Iris pigment epithelial cell (primary cell): ENCODE results near the gene LIN7C.

Experiments
- DNase-seq: peaks from one replicate; pipeline ENCODE4 v3.0.0-alpha.2; 2011; ENCODE audit warnings: low read depth

LIN7C gene

DNA sequence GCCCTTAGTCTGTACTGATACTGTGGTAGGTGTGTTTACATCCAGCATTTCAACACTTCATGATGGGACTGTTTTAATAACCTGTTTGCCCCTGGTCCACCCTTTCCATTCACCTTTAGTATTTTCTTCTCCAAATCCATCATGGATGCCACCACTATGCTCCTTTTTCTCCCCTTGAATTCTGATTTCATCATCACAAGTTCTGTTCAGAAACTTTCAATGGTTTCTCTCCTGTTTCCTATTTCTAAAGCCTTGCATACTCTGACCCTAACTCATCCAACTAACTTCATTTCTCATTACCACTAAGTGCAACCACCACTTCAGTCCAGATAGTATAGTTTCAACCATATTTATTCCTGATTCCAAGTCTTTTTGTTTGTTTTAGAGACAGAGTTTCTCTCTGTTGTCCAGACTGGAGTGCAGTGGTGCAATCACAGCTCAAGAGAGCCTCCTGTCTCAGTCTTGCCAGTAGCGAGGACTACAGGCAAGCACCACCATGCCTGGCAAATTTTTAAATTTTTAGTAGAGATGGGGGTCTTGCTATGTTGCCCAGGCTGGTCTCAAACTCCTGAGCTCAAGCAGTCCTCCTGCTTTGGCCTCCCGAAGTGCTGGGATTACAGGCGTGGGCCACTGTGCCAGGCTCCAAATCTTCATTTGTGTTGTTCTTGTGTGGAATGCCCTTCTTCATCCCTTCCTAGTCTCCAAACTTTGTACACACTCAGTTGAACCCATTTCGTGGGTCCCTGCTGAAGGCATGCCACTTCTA, 1.2 kb upstream of the LIN7C start:
- no peak for DNase-seq

DNA sequence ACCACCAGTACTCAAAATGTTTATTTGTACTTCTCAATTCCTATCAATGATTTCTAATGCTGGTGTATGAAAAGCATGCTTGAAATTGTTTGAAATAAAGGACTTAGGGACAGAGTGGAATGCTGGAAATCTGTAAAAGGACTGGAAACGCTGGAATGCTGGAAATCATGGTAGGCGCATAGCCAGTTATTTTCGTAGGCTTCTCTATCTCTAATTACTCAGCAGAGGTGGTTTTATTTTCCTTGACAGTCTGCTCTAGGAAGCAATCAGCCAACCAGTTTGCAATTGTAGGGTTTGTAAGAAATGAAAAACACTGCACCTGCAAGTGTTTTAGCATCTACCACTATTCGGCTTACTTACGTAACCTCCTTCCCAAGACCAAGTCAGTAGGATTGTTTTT, 788 bp downstream of the LIN7C start:
- no peak for DNase-seq

DNA sequence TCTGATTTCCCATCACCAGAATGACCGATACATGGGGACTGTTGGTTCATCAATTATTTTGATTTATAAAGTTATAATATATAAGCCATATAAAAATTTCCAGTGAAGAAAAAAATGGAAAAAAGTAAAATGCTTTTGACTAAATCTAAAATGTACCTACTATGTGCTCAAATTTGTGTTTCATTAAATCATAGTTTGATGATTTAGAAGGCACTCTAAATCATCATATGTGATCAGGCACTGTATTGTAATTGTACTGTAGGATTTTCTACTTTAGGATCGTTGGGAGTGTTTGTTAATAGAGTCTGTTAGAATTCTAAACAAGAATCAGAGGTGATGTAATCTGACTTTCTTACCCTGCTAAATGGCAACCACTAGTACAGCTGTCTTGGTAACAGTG, 2.4 kb downstream of the LIN7C start:
- DNase-seq, result no peak

DNA sequence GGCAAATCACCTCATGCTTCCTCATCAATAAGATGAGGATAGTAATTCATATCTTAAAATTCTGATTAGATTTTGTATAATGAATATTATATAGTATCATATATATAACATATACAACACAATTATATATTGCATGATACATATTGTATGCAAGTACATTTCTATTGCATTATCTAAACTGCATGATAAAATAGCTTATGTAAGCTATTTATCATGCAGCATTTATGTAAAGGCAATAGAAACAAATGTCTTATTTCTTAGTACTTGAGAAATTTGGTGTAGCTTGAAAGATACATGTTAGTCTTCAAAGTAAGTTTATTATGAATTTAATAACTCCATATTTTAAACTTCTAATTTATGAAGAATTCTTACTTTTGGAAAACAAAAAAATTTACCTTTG, 5.5 kb downstream of the LIN7C start:
- DNase-seq, result no peak

DNA sequence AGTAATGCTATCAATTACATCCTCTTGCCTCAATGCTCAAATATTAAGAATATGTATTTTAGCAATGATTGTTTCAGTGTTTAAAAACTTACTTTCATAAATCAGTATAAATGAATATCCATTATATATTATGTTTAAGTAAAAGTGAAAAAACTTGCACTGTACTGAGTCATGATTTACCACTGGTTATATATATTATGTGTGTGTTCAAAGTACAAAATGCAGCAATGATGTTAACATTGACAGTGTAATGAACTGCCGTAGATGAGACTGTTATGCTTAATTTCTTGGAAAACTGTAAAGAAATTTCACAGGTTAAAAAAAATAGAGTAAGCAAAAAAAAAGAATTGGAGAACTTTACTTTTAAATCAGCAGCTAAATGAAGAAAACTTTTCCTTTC, 8.7 kb downstream of the LIN7C start:
- no peak for DNase-seq

DNA sequence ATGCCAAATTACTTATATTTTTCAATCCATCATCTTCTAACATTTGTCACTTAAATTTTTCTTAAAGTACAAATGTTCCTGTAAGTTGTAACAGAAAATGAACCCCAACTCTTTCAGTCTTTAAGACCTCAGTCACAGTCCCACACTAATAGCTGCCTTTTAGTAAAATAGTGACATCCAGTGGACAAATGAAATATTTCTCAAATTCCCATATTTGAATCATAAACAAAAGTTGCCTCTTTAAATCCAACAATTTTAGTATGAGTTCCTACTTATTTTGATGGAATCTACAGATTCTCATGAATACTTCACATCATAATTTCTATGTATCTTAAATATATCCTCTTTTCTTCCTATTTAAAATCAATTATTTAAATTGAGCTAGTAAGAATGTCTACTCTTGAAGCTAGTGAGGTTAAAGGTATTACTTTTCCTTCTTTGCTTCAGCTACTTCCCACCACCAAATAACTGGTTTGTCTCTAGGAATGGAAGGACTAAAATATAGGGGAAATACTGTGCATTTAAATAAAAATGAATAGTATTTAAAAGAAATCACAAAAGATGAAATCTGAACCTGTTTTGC, 9.2 kb downstream of the LIN7C start:
- peak; percentile 33 for DNase-seq

DNA sequence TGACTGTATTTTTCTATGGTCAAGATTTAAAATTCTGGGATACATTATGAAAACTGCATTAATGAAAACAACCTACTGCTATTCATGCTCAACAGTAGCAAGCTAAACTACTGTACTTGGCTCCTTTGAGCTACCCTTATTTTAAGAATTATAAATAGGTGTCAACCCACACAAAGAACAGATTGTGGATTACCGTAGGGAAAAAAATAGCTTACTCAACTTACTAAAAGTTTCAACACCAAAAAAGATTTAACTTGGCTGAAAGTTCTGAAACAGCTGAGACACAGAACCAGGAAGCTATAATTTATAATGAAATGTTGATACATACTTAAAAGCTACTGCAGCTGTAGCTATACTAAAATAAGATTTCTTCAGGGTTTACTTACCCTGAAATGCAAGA, 10.1 kb downstream of the LIN7C start:
- no peak for DNase-seq

DNA sequence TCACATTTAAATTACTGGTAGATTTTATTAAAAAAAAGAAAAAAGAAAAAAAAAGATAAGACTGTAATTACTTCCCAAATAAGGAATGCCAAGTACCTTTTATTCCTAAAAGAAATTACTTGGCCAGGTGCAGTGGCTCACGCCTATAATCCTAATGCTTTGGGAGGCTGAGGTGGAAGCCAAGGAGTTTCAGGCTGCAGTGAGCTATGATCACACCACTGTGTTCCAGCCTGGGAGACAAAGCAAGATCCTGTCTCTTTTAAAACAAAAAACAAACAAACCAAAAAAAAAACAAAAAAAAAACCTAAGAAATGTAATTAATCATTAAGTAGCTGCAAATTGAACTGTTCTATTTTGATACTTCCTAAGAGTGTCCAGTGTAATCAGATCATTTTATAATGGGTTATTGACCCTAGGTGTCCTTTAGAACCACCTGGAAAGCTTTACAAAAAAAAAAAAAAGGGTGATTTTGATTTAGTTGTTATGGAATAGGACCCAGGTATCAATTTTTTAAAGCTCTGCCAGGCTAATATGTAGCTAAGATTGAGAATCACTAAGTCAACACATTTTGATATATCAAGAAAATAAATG, 10.8 kb downstream of the LIN7C start:
- DNase-seq, result no peak

DNA sequence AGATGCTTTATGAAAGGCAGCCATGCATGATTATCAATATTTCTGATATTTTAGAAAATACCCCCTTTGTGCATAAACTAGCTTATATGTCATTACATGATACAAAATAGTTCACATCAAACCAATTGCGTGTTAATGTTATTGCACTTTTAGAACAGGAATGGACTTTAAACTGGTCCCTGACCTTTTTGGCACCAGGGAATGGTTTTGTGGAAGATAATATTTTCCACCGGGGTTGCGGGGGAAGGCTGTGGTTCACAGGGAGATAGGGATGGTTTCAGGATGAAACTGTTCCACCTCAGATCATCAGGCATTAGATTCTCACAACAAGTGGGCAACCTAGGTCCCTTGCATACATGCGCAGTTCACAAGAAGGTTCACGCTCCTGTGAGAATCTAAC, 17.5 kb downstream of the LIN7C start:
- no peak for DNase-seq

DNA sequence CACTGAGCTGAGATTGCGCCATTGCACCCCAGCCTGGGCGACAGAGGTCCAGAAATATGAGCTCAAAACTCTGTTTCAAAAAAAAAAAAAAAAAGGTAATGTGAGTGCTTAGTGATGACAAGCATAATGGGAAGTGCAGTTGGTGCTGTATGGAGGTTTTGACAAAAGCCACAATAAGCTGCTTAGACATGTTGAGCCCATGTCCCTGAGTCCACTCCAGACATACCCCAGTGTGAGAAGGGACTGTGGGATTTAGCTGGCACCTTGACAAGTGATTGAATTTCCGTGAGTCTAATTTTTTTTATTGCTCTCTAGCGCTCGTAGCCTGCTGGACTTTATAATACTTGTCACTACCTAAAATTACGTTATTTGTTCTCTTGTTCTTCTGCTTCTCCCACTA, 18.9 kb downstream of the LIN7C start:
- no peak for DNase-seq

DNA sequence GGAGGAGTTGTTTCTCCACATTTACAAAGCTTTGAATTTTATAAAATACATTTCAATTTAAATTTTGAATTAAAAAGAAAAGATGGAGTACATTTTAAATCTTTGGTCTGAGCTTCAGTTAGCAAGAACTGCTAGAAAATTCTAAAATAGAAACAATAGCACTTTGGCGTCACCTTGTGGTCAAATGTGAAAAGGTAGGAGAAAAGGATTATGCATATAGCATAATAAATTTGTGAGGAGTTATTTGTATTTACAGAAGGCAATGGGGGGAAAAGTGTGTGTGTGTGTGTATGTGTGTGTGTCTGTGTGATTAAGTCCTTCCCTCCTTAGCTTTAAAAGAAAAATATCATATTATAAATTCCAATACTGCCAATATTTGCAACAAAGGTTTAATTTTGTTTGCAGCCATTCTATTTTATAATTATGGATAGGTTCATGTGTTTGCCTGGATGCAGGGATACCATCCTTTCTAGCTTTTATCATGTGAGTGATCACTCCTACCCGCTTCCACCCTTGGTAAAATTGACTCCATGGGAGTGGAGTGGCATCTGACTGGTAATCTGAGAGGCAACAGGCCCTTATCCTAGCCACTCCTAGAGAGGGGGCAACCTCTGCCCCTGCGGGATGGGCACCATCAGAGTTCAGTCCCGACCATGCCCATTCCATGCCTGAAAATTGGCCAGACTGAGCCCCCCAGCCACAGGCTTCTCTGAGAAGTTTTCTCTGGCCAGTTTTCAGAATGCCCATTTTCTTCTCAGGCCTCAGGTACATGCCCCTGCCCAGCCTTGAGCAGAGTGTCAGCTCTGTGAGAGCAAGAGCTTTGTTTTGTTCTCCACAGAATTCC, 20.4 kb downstream of the LIN7C start:
- peak; percentile 60 for DNase-seq

DNA sequence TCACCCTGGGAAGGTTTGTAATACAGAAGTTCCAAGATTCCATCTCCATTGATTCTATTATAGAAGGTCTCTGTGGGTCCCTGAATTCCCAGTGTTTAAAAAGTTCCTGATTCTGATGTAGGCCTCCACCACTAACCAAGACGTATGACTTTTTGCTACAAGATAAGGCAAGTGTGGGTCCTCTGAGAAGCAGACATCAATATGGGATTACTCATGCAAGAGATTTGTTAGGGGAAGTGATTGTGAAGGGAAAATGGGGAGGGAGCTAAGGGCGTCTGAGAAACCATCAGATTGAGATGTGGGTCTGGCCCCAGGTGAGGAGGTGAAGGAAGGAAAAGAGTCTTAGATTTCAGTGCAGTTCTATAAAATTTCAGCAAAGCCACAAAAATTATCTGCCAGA, 23.8 kb downstream of the LIN7C start:
- DNase-seq, result no peak

DNA sequence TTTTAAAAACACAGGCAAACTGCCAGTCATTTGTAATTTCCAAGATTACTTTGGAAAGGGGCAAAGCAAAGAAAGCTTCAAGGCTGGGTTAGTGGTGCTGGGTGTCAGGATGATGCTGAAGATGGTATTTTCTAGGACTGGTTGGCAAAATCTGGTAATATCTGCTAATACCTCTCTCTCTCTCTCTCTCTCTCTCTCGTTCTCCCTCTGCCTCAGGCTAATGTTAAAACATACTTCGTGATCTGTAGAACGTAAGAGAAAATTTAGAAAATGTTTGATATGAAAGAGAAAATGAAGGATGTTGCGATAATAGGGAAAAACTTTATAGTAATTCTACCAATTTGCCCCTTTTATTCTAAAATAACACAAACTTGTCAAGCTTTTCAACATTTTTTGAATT, 24.6 kb downstream of the LIN7C start:
- DNase-seq, result no peak

DNA sequence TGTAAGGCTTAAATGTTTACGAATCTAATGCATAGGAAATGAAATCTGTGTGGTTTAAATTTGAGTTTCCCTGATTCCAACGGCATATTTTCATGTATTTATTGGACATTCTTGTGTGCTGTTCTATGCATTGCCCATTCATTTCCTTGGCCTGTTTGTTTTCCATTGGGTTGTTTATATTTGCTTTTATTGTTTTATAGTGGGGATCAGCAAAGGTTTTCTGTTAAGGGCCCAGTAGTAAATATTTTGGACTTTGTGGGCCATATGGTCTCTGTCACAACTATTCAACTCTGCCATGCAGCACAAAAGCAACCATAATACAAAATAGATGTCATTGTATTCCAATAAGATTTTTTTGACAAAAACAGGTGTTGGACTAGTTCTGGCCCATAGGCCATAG, 28.7 kb downstream of the LIN7C start:
- DNase-seq, result no peak

DNA sequence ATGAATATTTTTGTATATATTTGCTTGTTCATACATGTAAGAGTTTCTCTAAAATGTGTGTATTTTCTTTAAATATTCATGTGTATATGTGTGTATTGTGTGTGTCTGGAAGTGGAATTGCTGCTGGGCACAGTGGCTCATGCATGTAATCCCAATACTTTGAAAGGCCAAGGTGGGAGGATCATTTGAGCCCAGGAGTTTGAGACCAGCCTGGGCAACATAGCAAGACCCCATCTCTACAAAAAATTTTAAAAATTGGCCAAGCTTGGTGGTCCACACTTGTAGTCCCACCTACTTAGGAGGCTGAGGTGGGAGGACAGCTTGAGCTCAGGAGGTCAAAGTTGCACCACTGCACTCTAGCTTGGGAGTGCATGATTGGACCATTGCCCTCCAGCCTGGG, 29.3 kb downstream of the LIN7C start:
- no peak for DNase-seq

DNA sequence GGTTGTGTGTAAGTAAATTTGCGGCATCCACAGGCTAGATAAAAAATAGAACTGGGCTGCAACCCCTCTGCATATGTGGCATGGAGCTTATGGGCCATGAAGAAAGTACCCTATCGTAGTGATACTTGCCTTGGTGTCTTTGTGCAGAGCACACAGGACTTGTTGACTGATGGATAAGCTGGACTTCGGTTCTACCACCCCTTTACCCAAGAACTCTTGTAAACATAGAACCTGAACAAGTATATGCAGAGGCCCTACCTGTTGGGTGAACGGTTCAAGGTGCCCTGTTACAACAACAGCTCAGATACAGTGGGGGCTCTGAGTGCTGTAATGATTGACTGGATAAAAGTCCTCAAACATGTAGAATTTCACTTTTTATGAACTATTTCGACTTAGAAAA, 30.9 kb downstream of the LIN7C start:
- no peak for DNase-seq

DNA sequence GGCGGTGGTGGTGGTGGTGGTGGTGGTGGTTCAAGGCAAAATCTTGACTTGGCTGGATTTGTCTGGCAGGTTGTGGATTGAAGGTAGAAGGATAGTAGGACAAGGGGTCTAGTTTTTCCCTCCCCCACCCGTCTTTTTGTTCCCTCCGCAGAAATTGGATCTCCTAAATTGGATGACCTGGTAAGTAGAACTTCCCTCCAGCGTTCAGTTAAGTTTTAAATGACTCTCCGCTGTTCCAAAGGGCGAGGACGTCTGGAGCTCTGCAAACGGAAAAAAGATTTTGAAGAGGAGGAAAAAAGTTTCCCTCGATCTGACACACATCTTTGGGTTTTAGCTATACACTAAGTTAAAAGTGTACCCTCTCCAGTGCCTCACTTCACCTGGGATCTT, 33.6 kb downstream of the LIN7C start:
- no peak for DNase-seq

DNA sequence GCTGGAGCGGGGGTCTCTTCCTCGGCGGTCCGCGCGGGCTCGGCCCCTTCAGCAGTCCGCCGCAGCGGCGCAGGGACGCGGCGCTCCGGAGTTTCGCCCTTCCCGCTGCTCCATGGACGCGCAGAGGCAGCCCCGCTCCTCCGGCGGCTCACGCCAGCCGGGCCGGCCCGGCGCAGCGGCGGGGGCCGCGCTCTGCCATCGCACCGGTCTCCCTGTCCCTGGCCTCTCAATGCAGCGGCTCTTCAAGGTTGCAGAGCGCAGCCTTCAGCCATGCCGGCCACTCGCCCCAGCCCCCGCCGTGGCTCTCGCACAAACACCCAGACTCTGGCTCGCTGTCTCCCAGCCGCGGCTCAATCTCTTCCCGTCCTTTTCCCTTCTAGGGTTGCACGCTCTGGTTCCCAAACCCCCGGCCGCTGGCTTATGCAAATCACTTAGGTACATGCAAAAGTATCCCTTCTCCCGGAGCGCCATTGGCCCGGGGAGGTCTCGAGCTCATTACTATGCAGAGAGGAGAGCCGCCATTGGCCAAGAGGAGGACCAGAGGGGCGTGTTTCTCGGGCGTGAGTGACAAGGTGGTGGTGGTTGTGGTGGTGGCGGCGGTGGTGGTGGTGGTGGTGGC, 34.1 kb downstream of the LIN7C start, which contains the start of gene LGR4:
TSS of gene LGR4 (minus strand) at position 393 of the 619 bp plus-strand sequence. CDS start 488 bp downstream, outside the sequence.
- DNase-seq, result peak; percentile 98

DNA sequence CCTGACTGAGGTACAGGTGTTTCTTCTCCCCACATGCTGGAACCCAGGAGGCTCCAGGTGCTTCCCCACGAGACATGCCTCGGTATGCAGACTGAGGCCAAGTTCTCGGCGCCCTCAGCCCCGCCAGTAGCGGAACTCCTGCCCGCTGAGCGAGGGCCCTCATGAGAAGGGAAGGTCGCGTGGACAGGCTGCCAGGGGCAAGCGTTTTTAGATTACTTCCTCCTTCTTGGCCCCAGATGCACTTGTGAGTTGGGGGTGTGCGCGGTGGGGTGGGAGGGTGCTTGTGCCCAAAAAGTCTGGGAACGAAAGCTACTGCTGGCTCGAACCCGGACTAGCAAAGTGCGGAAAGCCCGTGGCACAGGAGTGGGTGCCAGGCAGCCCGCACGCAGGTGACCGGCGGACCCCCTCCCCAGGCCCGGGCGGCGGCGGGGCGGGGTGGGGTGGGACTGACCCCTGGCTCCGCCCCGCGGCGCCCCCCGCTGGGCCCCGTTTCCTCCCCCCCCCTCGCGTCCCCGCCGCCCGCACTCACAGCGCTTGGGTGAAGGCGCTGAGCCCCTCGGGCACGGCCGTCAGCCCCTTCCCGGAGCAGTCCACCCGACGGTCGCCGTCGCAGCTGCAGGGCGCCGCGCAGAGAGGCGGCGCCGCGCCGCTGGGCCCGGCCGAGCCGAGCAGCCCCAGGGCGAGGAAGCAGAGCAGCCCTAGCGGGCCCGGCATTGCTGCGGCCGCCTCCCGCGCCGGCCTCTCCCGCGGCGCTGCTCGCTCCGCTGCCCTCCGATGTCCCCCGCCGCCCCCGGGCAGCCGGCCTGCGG, 34.8 kb downstream of the LIN7C start:
- DNase-seq, result no peak

DNA sequence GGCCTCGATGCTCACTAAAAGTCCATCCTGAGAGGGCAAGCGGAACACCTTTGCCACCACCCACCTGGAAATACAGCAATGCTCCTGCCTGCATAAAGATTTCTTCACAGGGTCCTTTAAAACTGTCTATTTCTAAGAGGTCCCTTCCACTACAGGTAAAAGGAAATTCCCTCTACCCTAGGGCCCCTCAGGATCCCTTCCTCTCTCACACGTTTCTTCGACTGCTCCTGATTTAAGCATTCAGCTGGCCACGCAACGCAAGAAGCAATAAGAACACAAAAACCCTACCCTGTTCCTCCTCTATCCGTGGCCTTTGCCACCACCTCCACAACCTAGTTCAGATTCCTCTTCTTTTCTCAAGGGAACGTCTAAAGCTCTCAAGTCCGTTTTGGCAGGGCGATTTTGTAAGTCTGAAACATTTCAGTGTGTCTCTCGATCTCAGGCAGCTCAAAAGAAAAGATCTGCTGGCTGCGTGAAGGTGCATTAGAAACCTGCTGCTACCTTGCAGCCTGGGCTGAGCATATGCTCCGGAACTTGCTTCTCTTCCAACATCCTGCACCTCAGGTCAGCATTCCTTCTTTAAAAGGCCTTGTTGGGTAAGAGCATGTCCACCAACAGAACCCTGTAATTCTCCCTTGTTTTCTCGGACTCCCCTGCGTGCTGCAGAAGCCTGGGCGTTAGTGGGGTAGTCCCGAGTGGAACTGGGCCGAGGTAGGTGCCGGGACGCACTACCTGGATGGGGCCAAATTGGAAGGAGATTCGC, 35.6 kb downstream of the LIN7C start:
- no peak for DNase-seq

DNA sequence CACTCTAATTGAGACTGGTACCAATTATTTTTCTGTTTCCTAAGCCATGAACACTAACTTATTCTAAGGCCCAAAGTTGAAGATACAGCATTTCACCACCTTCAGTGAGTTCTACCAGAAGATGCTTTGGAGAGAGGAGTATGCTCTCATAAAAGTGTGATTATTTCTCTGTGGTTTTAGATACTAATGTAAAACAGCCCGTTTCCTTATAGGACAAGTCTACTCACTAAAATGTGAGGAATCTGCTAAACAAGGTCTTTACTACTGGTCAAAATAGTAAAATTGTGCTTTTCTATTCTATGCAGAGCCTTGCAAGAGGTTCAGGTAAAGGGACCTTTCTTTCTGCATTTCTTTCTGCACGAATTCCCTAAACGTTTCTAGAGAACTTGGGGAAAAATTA, 36.4 kb downstream of the LIN7C start:
- no peak for DNase-seq
